GM19025 (cell line): ENCODE data around the gene MSH3.
"Not testable (repeated sequence)": the region's sequence is repeated elsewhere in the genome, so short reads cannot be mapped to it uniquely, and the experiment has no call there.

Experiments
- ATAC-seq: cut with Tn5 transposase; IDR thresholded peaks from one replicate; pipeline ENCODE4 v1.9.1; 2021; ENCODE audit warnings: mild to moderate bottlenecking, low read depth, moderate library complexity; ENCODE audit not compliant: unreplicated experiment

MSH3 gene

GRCh38 chr5:80784451-80784850 lies 130.0 kb downstream of the MSH3 start:
- no peak for ATAC-seq

- not testable (repeated sequence) for ATAC-seq
Measured at GRCh38 chr5:80789319-80790016, 135.0 kb downstream of the MSH3 start.

- ATAC-seq: no peak
Measured at GRCh38 chr5:80790698-80791097, 136.2 kb downstream of the MSH3 start.

- ATAC-seq: no peak
Measured at GRCh38 chr5:80793354-80793753, 138.9 kb downstream of the MSH3 start.

GRCh38 chr5:80796846-80797245 lies 142.4 kb downstream of the MSH3 start:
- no peak for ATAC-seq

GRCh38 chr5:80797428-80798024 lies 143.1 kb downstream of the MSH3 start:
- ATAC-seq: no peak

- ATAC-seq: no peak
Measured at GRCh38 chr5:80798166-80798565, 143.7 kb downstream of the MSH3 start.

GRCh38 chr5:80798633-80799032 lies 144.2 kb downstream of the MSH3 start:
- no peak for ATAC-seq

- no peak for ATAC-seq
Measured at GRCh38 chr5:80799041-80799440, 144.6 kb downstream of the MSH3 start.

GRCh38 chr5:80799573-80799972 lies 145.1 kb downstream of the MSH3 start:
- no peak for ATAC-seq

- no peak for ATAC-seq
Measured at GRCh38 chr5:80804332-80804731, 149.9 kb downstream of the MSH3 start.

GRCh38 chr5:80805038-80805437 lies 150.6 kb downstream of the MSH3 start:
- ATAC-seq: no peak

GRCh38 chr5:80806929-80807328 lies 152.5 kb downstream of the MSH3 start:
- ATAC-seq: no peak

- ATAC-seq: no peak
Measured at GRCh38 chr5:80809451-80809850, 155.0 kb downstream of the MSH3 start.

- ATAC-seq: no peak
Measured at GRCh38 chr5:80810425-80810824, 156.0 kb downstream of the MSH3 start.

GRCh38 chr5:80816590-80816989 lies 162.1 kb downstream of the MSH3 start:
- no peak for ATAC-seq

- ATAC-seq: no peak
Measured at GRCh38 chr5:80820685-80821084, 166.2 kb downstream of the MSH3 start.

GRCh38 chr5:80822640-80823039 lies 168.2 kb downstream of the MSH3 start:
- no peak for ATAC-seq

GRCh38 chr5:80824159-80824558 lies 169.7 kb downstream of the MSH3 start:
- not testable (repeated sequence) for ATAC-seq

GRCh38 chr5:80825786-80826460 lies 171.5 kb downstream of the MSH3 start:
- ATAC-seq: no peak

GRCh38 chr5:80834710-80835109 lies 180.3 kb downstream of the MSH3 start:
- no peak for ATAC-seq

- no peak for ATAC-seq
Measured at GRCh38 chr5:80835128-80835527, 180.7 kb downstream of the MSH3 start.
